Measurements from ENCODE around the gene HOXA6. TPM values are rescaled to one million over a fixed set of nuclear protein-coding genes. Genes with fewer than 3 reads are reported as not detected.

HOXA6 gene
- total RNA-seq, 1 donor from 2014 or later, result not detected

GRCh38 chr7:27185854-27186667 lies 38.5 kb upstream of the HOXA6 start:
- DNase-seq (ENCODE audit: missing footprints) (no peak), ATAC-seq (no peak)
- intact Hi-C loops (cut with DNase I), result no loop called here

GRCh38 chr7:27185013-27185853 lies 37.7 kb upstream of the HOXA6 start, which contains the start of gene HOXA11:
Gene HOXA11, minus strand, starts transcription at chr7:27185232. Its CDS starts 88 bp downstream, at chr7:27185144.
- intact Hi-C loops (cut with DNase I), result no loop called here
- ATAC-seq, result no peak
- DNase-seq (ENCODE audit: missing footprints), result no peak

- DNase-seq (ENCODE audit: missing footprints), result no peak
- ATAC-seq, result no peak
- intact Hi-C loops (cut with DNase I), result no loop called here
These were observed 36.9 kb upstream of the HOXA6 start for GRCh38 chr7:27184337-27185012.

- DNase-seq (ENCODE audit: missing footprints) (no peak), ATAC-seq (no peak)
- intact Hi-C loops (cut with DNase I), result no loop called here
These were observed 36.2 kb upstream of the HOXA6 start for GRCh38 chr7:27183682-27184336.

GRCh38 chr7:27182861-27183681 lies 35.5 kb upstream of the HOXA6 start:
- intact Hi-C loops (cut with DNase I), result no loop called here
- no peak for ATAC-seq
- DNase-seq (ENCODE audit: missing footprints), result no peak

- DNase-seq (ENCODE audit: missing footprints), result no peak
- intact Hi-C loops (cut with DNase I), result no loop called here
- no peak for ATAC-seq
These were observed 34.8 kb upstream of the HOXA6 start for GRCh38 chr7:27182285-27182841.

- no peak for ATAC-seq
These were observed 34.3 kb upstream of the HOXA6 start for GRCh38 chr7:27181795-27182275.

GRCh38 chr7:27180431-27181420 lies 33.2 kb upstream of the HOXA6 start:
- intact Hi-C loops (cut with DNase I), result no loop called here
- DNase-seq (ENCODE audit: missing footprints) (no peak), ATAC-seq (no peak)

More at GRCh38 chr7:27181795-27182275, 34.3 kb upstream of the HOXA6 start:
- DNase-seq (ENCODE audit: missing footprints), result no peak
- intact Hi-C loops (cut with DNase I), result no loop called here

- ATAC-seq (peak; percentile 42), DNase-seq (ENCODE audit: missing footprints) (peak; percentile 86)
- intact Hi-C loops (cut with DNase I), result no loop called here
These were observed 32.2 kb upstream of the HOXA6 start for GRCh38 chr7:27179503-27180430.

GRCh38 chr7:27179030-27179429 lies 31.5 kb upstream of the HOXA6 start:
- intact Hi-C loops (cut with DNase I), result no loop called here
- ATAC-seq (no peak), DNase-seq (ENCODE audit: missing footprints) (no peak)

- intact Hi-C loops (cut with DNase I), result no loop called here
- ATAC-seq, result no peak
- no peak for DNase-seq (ENCODE audit: missing footprints)
These were observed 30.8 kb upstream of the HOXA6 start for GRCh38 chr7:27178366-27178765.

- ATAC-seq (no peak), DNase-seq (ENCODE audit: missing footprints) (no peak)
These were observed 30.3 kb upstream of the HOXA6 start for GRCh38 chr7:27177795-27178320.

GRCh38 chr7:27176962-27177794 lies 29.6 kb upstream of the HOXA6 start:
- ATAC-seq (no peak), DNase-seq (ENCODE audit: missing footprints) (peak; percentile 17)
- intact Hi-C loops (cut with DNase I), result no loop called here

More at GRCh38 chr7:27177795-27178320, 30.3 kb upstream of the HOXA6 start:
- intact Hi-C loops (cut with DNase I), result no loop called here

GRCh38 chr7:27176524-27176845 lies 28.9 kb upstream of the HOXA6 start:
- DNase-seq (ENCODE audit: missing footprints) (no peak), ATAC-seq (no peak)
- intact Hi-C loops (cut with DNase I), result no loop called here
